Glutamatergic neuron (in vitro differentiated cells): ENCODE measurements around the gene TNFRSF12A. TPM values are rescaled to one million over a fixed set of nuclear protein-coding genes. Genes with fewer than 3 reads are reported as not detected.

Experiments
- DNase-seq: peaks from one replicate; pipeline ENCODE4 v3.0.0; 2022
- H3K27ac Mint-ChIP-seq: one replicate; pipeline ENCODE4 v1.8.0; 2020; ENCODE audit warnings: mild to moderate bottlenecking, mixed read lengths, inconsistent platforms; ENCODE audit not compliant: unreplicated experiment
- H3K27me3 Mint-ChIP-seq: one replicate; pipeline ENCODE4 v1.8.0; 2020; ENCODE audit warnings: mild to moderate bottlenecking, moderate library complexity, mixed read lengths, inconsistent platforms; ENCODE audit not compliant: unreplicated experiment
- H3K36me3 Mint-ChIP-seq: one replicate; pipeline ENCODE4 v1.8.0; 2020; ENCODE audit warnings: mild to moderate bottlenecking, mixed read lengths, inconsistent platforms; ENCODE audit not compliant: unreplicated experiment
- H3K4me1 Mint-ChIP-seq: one replicate; pipeline ENCODE4 v1.8.0; 2020; ENCODE audit warnings: mild to moderate bottlenecking, low read depth, mixed read lengths, inconsistent platforms; ENCODE audit not compliant: unreplicated experiment
- H3K4me3 Mint-ChIP-seq: one replicate; pipeline ENCODE4 v1.8.0; 2020; ENCODE audit warnings: mild to moderate bottlenecking, mixed read lengths, inconsistent platforms; ENCODE audit not compliant: unreplicated experiment
- H3K9me3 Mint-ChIP-seq: one replicate; pipeline ENCODE4 v1.8.0; 2020; ENCODE audit warnings: mild to moderate bottlenecking, moderate library complexity, mixed read lengths, inconsistent platforms; ENCODE audit not compliant: unreplicated experiment
- CTCF ChIP-seq: fragments of 200-600 bp; sonication (generic); IDR thresholded peaks from one replicate; pipeline ENCODE4 v1.5.0; 2021; ENCODE audit not compliant: partially characterized antibody, unreplicated experiment
- total RNA-seq: library from RNA; stranded (reverse); fragmentation: NEBNext Ultra II Directional; extraction: Animal tissue kit (Norgen Biotek cat#: 25700); gene quantifications from one replicate; pipeline ENCODE4 v1.2.1, GENCODE V29; 2021; ENCODE audit not compliant: unreplicated experiment

Gene TNFRSF12A
- total RNA-seq, 1 donor from 2014 or later = 4.2 TPM

GRCh38 chr16:3038896-3039295 lies 18.7 kb downstream of the TNFRSF12A start:
- Mint-ChIP-seq H3K27me3 (peaks cover 18% of the 10 kb centered on the region), H3K4me3 (no peak overlapping the region), H3K27ac (no peak overlapping the region), H3K36me3 (no peaks in the 10 kb centered on the region), H3K4me1 (peaks cover 5% of the 10 kb centered on the region), H3K9me3 (no peaks in the 10 kb centered on the region)
- no peak for DNase-seq
- TF ChIP-seq CTCF = no peak

DNA sequence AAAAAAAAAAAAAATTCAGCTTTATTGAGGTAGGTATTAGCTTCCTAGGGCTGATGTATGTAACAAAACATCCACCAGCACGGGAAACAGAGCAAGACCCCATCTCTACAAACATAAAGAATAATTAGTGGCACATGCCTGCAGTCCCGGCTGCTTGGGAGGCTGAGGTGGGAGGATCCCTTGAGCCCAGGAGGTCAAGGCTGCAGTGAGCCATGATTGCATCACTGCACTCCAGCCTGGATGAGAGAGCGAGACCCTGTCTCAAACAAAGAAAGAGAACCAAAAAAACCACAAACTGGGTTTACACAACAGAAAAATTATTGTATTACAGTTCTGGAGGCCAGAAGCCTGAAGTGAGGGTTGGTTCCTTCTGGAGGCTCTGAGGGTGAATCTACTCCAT lies 22.2 kb downstream of the TNFRSF12A start:
- DNase-seq = no peak
- Mint-ChIP-seq H3K9me3 (peaks cover 6% of the 10 kb centered on the region), H3K27me3 (peaks cover 18% of the 10 kb centered on the region), H3K4me1 (no peaks in the 10 kb centered on the region), H3K27ac (no peak overlapping the region), H3K36me3 (no peaks in the 10 kb centered on the region), H3K4me3 (no peak overlapping the region)
- TF ChIP-seq CTCF = no peak

DNA sequence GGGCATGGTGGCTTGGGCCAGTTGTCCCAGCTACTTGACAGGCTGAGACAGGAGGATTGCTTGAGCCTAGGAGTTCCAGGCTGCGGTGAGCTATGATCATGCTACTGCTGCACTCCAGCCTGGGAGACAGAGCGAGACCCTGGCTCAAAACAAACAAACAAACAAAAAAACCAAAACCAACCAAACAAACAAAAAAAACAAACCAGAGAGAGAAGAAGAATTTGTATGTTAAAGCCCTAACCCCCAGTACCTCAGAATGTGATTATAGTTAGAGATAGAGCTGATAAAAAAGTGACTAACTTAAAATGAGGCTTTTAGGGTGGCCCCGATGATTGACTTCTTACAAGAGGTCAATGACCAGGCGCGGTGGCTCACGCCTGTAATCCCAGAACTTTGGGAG lies 24.5 kb downstream of the TNFRSF12A start:
- H3K9me3 Mint-ChIP-seq = peaks cover 10% of the 10 kb centered on the region
- H3K36me3 Mint-ChIP-seq = peaks cover 6% of the 10 kb centered on the region
- TF ChIP-seq CTCF = no peak
- no peak overlapping the region for H3K27ac Mint-ChIP-seq
- peaks cover 19% of the 10 kb centered on the region for H3K27me3 Mint-ChIP-seq
- H3K4me3 Mint-ChIP-seq = peak overlapping the region; percentile 80
- H3K4me1 Mint-ChIP-seq = no peaks in the 10 kb centered on the region
- no peak for DNase-seq

GRCh38 chr16:3045758-3046640 lies 25.8 kb downstream of the TNFRSF12A start, which contains the start of gene MMP25:
Gene MMP25, plus strand, starts transcription at chr16:3046561. Its CDS starts 357 bp downstream, at chr16:3046918.
- no peak within 1 kb of the TSS for H3K27ac Mint-ChIP-seq
- no peak for TF ChIP-seq CTCF

More at GRCh38 chr16:3045758-3046640, 25.8 kb downstream of the TNFRSF12A start, which contains the start of gene MMP25:
- DNase-seq = peak; percentile 57
- Mint-ChIP-seq H3K27me3 (peaks cover 17% of the 10 kb centered on the region), H3K4me1 (no peaks in the 10 kb centered on the region), H3K36me3 (peaks cover 6% of the 10 kb centered on the region), H3K9me3 (peaks cover 10% of the 10 kb centered on the region), H3K4me3 (peak within 1 kb of the TSS; percentile 80)
